ENCODE results near the gene VAV3.

Gene VAV3

DNA sequence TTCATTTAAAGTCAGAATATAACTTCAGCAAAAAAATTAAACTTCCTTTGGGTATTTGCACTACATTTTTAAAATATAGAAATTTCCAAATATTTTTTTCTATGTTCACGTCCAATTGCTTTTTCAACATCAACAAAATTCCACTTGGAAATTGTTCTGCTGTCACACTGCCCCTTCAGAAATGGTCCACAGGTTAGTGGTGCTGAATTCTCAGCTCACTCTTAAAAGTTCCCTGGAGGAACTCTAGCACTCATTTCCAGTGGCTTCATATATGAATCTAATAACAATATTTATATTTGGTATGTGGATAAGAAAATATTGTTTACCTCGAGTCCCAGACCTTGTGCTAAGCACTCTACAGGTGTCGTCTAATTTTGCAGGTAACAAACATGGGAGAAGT is 27.4 kb upstream of the VAV3 start:
- TF ChIP-seq, protein P1, sequence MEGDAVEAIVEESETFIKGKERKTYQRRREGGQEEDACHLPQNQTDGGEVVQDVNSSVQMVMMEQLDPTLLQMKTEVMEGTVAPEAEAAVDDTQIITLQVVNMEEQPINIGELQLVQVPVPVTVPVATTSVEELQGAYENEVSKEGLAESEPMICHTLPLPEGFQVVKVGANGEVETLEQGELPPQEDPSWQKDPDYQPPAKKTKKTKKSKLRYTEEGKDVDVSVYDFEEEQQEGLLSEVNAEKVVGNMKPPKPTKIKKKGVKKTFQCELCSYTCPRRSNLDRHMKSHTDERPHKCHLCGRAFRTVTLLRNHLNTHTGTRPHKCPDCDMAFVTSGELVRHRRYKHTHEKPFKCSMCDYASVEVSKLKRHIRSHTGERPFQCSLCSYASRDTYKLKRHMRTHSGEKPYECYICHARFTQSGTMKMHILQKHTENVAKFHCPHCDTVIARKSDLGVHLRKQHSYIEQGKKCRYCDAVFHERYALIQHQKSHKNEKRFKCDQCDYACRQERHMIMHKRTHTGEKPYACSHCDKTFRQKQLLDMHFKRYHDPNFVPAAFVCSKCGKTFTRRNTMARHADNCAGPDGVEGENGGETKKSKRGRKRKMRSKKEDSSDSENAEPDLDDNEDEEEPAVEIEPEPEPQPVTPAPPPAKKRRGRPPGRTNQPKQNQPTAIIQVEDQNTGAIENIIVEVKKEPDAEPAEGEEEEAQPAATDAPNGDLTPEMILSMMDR (IDR thresholded peaks at IDR 0.05; ENCODE audit: low read depth, low read length, missing control alignments), result no peak
- no peak overlapping the region for H3K4me3 ChIP-seq (ENCODE audit: low read depth, low read length)
- in situ Hi-C loops (cut with HindIII; ENCODE audit: low sequenced_read_pairs), result no loop called here
- no peak for DNase-seq (ENCODE audit: low read depth)

DNA sequence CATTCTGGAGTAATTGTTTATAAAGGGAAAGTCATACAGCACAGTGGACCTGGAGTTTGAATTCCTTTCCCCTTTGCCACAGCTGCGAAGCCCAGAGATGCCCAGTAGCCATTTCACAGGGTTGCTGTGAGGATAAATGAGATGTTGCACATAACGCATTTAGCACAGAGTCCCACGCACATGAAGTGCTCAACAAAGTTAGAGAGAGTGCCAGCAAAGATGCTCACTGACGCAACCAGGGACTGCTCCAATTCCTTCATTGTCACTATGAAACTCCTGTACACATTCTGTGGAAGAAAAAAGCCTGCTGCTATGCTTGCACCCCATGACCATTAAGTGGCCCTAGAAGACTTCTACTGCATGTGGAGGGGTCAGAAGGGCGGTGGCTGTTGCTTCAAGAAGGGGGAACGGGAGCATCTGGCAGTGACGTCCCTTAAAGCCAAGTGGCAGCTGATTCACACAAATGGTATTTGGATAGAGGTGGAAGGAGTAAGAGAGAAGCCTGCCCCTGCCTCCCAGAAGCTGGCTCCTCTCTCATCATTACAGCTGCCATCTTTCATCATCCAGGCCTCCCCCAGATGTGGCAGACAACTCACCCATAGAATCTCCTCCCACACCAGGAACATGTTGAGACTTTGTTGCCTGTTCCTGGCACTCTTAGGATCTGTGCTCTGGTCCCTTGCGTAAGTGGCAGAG is 26.5 kb upstream of the VAV3 start:
- no peak for DNase-seq (ENCODE audit: low read depth)
- H3K4me3 ChIP-seq (ENCODE audit: low read depth, low read length), result no peak overlapping the region
- TF ChIP-seq, protein P1 (IDR thresholded peaks at IDR 0.05; ENCODE audit: low read depth, low read length, missing control alignments), result no peak
- in situ Hi-C loops (cut with HindIII; ENCODE audit: low sequenced_read_pairs), result no loop called here

DNA sequence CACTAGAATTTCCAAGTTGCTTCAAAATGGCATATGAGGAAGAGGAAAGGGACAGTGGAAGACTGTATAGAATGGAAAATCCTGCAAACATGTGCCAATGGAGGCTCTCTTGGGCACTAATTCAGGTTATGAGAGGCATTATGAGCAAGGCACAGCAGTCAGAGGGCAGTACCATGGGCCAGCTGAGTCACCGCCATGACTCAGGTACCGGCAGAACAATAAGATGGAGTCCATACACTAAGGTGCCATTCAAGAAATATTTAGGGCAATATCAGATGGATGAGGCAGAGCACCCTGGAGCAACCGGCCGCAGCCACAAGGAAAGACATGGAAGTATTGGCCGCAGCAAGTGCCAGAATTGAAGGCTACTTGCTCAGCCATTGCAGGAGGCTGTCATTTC is 25.6 kb upstream of the VAV3 start:
- DNase-seq (ENCODE audit: low read depth), result no peak
- TF ChIP-seq, protein P1 (IDR thresholded peaks at IDR 0.05; ENCODE audit: low read depth, low read length, missing control alignments), result no peak
- no peak overlapping the region for H3K4me3 ChIP-seq (ENCODE audit: low read depth, low read length)
- in situ Hi-C loops (cut with HindIII; ENCODE audit: low sequenced_read_pairs), result no loop called here

DNA sequence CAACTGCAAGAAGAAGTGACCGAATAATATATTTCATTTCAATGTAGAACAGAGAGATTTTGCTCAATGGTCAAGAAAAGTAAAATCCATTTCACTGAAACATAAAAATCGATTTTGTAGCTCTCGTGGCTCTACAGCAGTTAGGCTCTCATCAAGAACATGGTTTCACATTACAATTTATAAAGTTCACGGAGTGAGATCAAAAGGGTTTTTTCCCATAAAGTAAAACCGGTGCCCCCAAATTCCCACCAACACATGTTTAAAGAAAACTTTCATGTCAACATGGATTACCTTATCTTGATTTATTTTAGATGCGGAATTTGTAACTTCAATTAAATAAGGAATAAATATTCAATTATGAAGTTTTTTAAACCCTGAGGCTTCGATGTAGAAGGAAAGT is 16.3 kb upstream of the VAV3 start:
- TF ChIP-seq, protein P1 (IDR thresholded peaks at IDR 0.05; ENCODE audit: low read depth, low read length, missing control alignments), result no peak
- in situ Hi-C loops (cut with HindIII; ENCODE audit: low sequenced_read_pairs), result no loop called here
- no peak overlapping the region for H3K4me3 ChIP-seq (ENCODE audit: low read depth, low read length)
- no peak for DNase-seq (ENCODE audit: low read depth)

DNA sequence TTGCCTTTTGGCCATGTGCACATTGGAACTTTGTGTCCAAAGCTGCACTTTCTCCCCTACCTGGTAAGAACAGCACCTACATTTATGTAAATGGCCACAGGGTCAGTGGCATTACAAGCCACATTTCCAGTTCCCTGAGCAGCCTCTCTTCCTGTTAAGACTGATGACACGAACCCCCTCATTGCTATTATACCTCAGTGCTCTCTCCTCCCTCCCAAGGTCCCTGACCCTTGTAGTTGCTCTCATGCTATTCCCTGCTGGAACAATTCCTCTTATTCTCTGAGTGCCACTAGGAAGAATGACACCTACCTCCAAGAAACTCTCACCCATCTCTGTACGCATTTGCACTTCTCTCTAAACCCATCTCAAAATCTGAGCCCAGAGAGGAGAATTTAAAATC is 14.9 kb upstream of the VAV3 start:
- TF ChIP-seq, protein P1 (IDR thresholded peaks at IDR 0.05; ENCODE audit: low read depth, low read length, missing control alignments), result no peak
- no peak overlapping the region for H3K4me3 ChIP-seq (ENCODE audit: low read depth, low read length)
- in situ Hi-C loops (cut with HindIII; ENCODE audit: low sequenced_read_pairs), result no loop called here
- DNase-seq (ENCODE audit: low read depth), result no peak

DNA sequence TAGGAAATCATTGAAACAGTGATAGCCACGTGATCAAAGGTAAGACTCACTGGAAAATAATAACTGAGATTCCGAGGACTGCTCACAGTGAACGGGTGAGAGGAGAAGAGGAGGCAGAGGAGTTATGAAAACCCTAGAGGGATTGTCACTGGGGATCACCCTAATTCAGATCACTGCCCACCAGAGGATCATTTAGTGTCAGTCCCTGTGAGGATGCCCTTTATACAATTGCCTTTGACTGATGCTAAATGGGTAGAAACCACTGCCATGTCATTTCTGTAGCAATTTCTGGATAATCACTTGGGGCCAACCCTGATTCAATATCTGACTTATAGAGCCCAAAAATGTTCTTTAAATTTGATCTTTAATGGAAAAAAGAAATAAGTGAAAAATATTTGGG is 14.1 kb upstream of the VAV3 start:
- TF ChIP-seq, protein P1 (IDR thresholded peaks at IDR 0.05; ENCODE audit: low read depth, low read length, missing control alignments), result no peak
- no peak for DNase-seq (ENCODE audit: low read depth)
- no peak overlapping the region for H3K4me3 ChIP-seq (ENCODE audit: low read depth, low read length)
- in situ Hi-C loops (cut with HindIII; ENCODE audit: low sequenced_read_pairs), result no loop called here
